Suprapubic skin (tissue), 4 donors: Measurements from ENCODE around the gene CDKN2D.

Experiments
- EP300 ChIP-seq: sonication (generic); formaldehyde crosslinking; IDR thresholded peaks from one replicate; pipeline ENCODE4 v1.6.1; 2017; ENCODE audit warnings: antibody characterized with exemption
- POLR2AphosphoS5 ChIP-seq, 3 donors: sonication (generic); formaldehyde crosslinking; IDR thresholded peaks; one replicate each; pipeline ENCODE4 v1.6.1; 2017; ENCODE audit warnings: antibody characterized with exemption in 3 of 3
- TF ChIP-seq, protein P1 (sequence below), 2 donors: fragments of 200-600 bp in 1 of 2; fragments of 450-650 bp in 1 of 2; sonication (generic) in 1 of 2; IDR thresholded peaks; one replicate each; pipeline ENCODE4 v1.5.1; 2016 to 2019; ENCODE audit warnings: antibody characterized with exemption in 2 of 2, mild to moderate bottlenecking in 1 of 2, moderate library complexity in 1 of 2

DNA sequence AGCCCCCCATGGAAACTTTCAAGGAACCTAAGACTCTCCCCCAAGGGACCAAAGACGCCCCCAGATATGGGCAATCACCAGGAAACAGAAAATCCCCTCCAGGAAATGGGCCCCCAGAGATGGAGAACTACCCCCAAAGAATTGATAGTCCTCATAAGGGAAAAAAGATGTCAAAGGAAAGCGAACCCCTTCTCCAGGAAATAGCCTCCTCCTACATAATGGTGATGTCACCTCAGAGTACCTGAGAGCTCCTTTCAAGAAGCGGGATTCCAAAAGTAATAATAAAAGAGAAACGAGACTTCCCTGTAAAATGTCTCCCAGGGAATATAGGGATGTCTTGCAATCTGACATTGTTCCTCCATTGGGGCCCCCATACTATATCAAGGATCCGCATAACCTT lies 1.1 kb downstream of the CDKN2D start:
- TF ChIP-seq, protein P1, sequence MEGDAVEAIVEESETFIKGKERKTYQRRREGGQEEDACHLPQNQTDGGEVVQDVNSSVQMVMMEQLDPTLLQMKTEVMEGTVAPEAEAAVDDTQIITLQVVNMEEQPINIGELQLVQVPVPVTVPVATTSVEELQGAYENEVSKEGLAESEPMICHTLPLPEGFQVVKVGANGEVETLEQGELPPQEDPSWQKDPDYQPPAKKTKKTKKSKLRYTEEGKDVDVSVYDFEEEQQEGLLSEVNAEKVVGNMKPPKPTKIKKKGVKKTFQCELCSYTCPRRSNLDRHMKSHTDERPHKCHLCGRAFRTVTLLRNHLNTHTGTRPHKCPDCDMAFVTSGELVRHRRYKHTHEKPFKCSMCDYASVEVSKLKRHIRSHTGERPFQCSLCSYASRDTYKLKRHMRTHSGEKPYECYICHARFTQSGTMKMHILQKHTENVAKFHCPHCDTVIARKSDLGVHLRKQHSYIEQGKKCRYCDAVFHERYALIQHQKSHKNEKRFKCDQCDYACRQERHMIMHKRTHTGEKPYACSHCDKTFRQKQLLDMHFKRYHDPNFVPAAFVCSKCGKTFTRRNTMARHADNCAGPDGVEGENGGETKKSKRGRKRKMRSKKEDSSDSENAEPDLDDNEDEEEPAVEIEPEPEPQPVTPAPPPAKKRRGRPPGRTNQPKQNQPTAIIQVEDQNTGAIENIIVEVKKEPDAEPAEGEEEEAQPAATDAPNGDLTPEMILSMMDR (IDR thresholded peaks at IDR 0.05), result no peak
- TF ChIP-seq EP300 (no peak), POLR2AphosphoS5 (IDR thresholded peaks at IDR 0.05) (no peak)
